HL-60/S4 (cell line): ENCODE data around the gene STEAP1B.
"Not testable (repeated sequence)": the region's sequence is repeated elsewhere in the genome, so short reads cannot be mapped to it uniquely, and the experiment has no call there.

Experiments used
- in situ Hi-C: fragments of 300-500 bp; cut with MboI; formaldehyde crosslinking; loops from 2 replicates; pipeline ENCODE4 v1.14.3; 2022; ENCODE audit warnings: low sequenced_read_pairs

Gene STEAP1B

GRCh38 chr7:22433710-22434460, 66.1 kb downstream of the STEAP1B start:
- in situ Hi-C loops = no loop called here

GRCh38 chr7:22433165-22433700, 66.8 kb downstream of the STEAP1B start:
- in situ Hi-C loops = not testable (repeated sequence)

- in situ Hi-C loops = no loop called here
Measured at GRCh38 chr7:22432203-22432718, 67.7 kb downstream of the STEAP1B start.

GRCh38 chr7:22430457-22430856, 69.5 kb downstream of the STEAP1B start:
- in situ Hi-C loops = no loop called here

GRCh38 chr7:22429386-22429785, 70.6 kb downstream of the STEAP1B start:
- in situ Hi-C loops = no loop called here

GRCh38 chr7:22427855-22428254, 72.1 kb downstream of the STEAP1B start:
- in situ Hi-C loops = no loop called here

- in situ Hi-C loops = no loop called here
Measured at GRCh38 chr7:22427104-22427503, 72.9 kb downstream of the STEAP1B start.

GRCh38 chr7:22426463-22427094, 73.4 kb downstream of the STEAP1B start:
- in situ Hi-C loops = no loop called here

- in situ Hi-C loops = no loop called here
Measured at GRCh38 chr7:22425361-22425760, 74.6 kb downstream of the STEAP1B start.

GRCh38 chr7:22422831-22423615, 77.0 kb downstream of the STEAP1B start:
- in situ Hi-C loops = no loop called here

GRCh38 chr7:22420973-22421635, 78.9 kb downstream of the STEAP1B start:
- in situ Hi-C loops = no loop called here

- in situ Hi-C loops = no loop called here
Measured at GRCh38 chr7:22420008-22420407, 80.0 kb downstream of the STEAP1B start.

- in situ Hi-C loops = no loop called here
Measured at GRCh38 chr7:22419488-22419887, 80.5 kb downstream of the STEAP1B start.

- in situ Hi-C loops = no loop called here
Measured at GRCh38 chr7:22418251-22419046, 81.5 kb downstream of the STEAP1B start.

- in situ Hi-C loops = no loop called here
Measured at GRCh38 chr7:22417841-22418240, 82.1 kb downstream of the STEAP1B start.

- in situ Hi-C loops = no loop called here
Measured at GRCh38 chr7:22417349-22417748, 82.6 kb downstream of the STEAP1B start.

- in situ Hi-C loops = no loop called here
Measured at GRCh38 chr7:22414424-22414823, 85.6 kb downstream of the STEAP1B start.

GRCh38 chr7:22413211-22413610, 86.8 kb downstream of the STEAP1B start:
- in situ Hi-C loops = no loop called here

GRCh38 chr7:22411977-22412693, 87.9 kb downstream of the STEAP1B start:
- in situ Hi-C loops = no loop called here
